Measurements from ENCODE around the gene LTC4S.

Gene LTC4S

DNA sequence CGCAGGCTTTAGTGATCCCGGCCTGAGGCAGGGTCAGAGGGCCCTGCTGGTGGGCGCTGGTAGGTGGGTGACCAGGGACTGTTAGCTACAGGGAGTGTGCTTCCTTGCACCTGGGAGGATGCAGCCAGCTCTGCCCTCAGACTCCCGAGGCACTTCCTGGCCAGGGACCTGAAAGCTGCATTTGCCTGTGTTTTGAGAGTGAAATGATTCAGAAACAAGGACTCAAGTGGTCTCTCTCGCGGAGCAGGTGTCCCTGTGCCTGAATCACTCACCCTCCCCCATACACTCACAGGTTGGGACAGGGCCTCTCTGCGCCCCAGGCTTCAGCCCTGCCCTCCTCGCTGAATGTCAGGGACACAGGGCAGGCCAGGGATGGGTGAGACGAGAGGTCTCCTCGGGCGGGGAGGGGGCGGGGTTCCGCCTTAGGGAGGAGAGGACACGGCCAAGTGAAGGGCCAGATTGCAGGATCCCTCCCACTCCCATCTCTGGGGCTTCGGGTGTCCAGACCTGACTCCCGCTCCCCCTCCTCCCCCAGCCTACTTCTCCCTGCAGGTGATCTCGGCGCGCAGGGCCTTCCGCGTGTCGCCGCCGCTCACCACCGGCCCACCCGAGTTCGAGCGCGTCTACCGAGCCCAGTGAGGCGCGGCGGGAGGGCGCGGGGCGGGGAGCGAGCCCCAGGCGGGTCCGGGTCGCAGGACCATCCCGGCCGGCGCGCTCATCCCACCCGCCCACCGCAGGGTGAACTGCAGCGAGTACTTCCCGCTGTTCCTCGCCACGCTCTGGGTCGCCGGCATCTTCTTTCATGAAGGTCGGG, 1.5 kb downstream of the LTC4S start:
- no peak for DNase-seq (ENCODE audit: low read depth in 2 of 3, low spot score in 1 of 3)

DNA sequence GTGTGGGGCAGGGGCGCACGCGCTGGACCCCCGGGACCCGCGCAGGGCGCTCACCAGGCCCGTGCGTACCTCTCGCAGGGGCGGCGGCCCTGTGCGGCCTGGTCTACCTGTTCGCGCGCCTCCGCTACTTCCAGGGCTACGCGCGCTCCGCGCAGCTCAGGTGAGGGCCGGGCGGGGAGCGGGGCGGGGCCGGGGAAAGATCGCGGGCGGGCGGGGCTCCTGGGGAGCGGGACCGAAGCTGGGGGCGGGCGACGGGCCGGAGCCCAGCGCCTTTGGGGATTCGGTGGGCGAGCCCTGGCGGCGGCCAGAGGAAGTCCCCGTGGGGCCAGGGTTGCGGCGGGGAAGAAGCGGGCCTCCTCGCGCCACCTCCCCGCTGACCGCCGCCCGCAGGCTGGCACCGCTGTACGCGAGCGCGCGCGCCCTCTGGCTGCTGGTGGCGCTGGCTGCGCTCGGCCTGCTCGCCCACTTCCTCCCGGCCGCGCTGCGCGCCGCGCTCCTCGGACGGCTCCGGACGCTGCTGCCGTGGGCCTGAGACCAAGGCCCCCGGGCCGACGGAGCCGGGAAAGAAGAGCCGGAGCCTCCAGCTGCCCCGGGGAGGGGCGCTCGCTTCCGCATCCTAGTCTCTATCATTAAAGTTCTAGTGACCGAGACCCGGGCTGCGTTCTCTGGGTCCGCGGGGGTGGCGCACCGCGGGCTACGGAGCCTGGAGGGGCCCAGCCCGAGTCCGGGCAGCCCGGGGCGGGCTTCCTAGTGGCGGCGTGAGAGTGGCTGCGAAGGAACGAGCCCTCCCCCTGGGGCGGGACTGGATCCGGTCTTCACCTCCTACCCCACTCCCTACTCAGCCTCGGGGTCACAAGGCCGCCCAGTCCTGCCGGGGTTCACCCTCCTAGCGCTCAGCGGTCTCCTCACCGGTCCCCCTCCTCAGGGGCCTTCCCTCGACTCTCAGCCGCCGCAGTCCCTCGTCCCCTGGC, 2.4 kb downstream of the LTC4S start:
- DNase-seq (ENCODE audit: low read depth in 2 of 3, low spot score in 1 of 3) = peak in 1 of 3 donors; percentile 63

DNA sequence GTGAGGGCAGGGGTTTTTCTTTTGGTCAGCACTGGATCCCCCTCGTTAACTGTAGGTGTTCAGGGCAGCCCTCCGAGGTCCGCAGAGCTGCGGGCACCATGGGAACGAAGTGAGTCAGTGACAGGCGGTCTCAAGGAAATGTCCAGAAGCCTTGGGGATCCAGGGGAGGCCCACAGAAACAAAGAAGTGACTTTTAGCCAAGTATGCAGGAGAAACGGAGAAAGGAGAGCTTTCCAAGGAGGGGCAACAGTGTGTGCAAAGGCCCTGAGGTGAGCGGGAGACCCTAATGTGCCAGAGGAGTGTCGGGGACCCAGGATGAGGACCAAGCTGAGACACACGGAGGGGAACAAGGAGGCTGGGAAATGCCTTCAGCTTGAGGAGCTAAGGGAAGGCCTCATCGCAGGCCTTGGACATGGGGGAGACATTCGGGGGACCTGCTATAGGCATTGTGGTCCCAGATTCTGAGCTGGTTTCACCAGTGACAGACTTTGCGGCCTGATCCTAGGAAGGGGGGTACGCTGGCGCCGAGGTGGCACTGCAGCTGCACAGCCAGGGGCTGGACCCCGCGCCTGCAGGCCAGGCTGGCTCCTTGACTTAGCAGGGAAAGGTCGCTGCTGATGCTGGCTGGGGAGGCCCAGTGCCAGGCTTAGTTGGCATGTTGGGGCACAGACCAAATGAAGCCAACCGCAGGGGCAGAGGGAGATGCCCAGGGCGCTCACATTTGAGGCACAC, 3.3 kb downstream of the LTC4S start:
- DNase-seq (ENCODE audit: low read depth in 2 of 3, low spot score in 1 of 3) = no peak

DNA sequence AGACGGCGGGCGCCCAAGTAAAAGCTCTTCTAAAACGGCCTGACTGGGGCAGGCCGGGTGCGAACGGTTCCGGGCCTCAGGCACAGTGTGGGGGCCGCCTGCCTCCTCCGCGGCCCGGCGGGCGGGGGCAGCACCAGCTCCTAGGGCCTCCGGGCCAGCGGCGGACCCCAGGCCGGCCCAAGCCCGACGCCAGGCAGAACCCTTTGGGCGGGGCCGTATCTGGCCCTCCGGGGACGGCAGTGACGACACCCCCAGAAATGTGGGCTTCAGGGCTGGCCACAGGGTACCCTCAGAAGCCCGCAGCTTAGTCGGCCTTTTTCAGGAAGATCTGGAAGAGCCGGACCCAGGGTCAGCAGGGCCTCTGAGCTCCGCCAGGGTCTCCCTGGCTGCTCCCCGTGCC, 4.0 kb downstream of the LTC4S start:
- no peak for DNase-seq (ENCODE audit: low read depth in 2 of 3, low spot score in 1 of 3)

DNA sequence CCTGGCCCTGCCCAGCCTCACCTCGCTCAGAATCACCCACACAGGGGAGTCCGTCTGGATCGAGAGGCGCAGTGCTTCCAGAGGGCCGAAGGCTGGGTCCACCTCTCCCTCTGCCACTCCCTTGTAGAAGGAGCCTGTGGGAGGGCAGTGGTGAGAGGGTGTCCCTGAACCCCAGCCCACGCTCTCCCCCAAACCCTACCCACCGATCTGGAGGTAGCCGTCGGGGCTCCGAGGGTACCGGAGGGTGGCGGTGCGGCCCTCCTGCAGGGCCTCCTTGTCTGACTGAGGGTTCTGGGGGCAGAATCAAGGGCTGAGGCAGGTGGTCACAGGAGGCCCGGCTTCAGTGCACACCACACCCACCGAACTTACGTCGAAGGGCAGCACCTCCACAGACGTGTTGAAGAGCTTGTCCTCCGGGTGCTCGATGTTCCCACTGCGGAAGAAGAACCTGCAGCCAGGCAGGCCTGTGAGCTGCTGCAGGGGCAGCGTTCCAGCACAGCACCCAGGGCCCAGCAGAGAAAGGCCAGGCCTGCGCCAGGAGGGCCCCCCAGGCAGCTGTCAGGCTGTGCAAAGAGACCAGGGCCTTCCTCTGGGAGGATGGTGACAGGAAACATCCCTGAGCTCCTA, 4.5 kb downstream of the LTC4S start:
- no peak for DNase-seq (ENCODE audit: low read depth in 2 of 3, low spot score in 1 of 3)

DNA sequence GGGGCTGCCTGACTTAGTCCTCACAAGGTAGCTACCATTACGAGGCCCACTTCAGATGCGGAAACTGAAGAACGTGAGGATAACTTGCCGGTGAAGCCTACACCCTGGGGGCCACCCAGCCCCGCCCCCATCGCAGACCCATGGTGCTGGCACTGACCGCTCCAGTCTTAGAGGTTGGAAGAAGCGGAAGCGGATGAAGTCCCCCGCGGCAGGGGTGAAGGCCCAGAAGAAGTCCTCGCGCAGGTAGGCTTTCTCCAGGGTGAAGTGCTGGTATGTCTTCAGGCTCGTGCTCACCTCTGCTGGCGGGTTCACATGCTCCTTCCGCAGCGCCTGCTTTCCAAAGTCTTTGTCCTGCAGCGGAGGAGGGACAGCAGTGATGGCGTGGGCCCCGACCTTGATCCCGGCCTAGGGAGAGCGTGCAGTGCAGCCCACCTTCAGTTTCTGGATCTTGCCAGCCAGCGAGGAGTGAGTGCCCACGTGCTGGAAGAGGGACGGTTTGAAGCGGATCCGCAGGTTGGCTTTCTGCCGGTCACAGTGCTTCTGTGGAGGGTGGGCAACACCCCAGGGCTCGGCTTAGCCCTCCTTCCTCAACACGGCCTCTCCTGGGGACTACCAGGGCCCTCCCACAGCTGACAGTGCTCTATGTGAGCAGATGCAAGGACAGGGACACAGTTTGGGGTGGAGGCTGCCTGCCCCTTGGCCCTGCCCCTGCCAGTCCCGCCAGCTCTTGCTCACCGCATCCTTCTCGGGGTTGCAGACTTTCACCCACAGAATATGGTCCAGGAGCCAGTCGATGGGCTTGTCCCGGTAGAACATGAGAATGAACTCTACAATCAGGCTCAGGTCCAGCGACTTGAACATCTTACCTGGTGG, 5.2 kb downstream of the LTC4S start:
- DNase-seq (ENCODE audit: low read depth in 2 of 3, low spot score in 1 of 3) = no peak

DNA sequence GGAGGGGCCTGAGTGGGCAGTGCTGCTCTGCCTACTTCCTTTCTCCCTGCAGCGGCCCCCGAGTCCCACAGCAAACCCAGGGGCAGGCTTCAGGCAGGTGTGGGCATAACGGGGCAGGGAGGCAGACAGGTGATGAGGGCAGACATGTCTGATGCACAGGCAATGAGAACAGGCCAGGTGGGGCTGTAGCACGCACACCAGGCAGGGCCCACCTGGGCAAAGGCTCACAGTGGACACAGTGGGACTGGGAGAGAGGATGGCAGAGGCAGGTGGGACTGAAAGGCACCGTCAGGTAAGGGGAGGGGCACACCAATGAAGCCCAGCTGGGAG, 5.8 kb downstream of the LTC4S start:
- no peak for DNase-seq (ENCODE audit: low read depth in 2 of 3, low spot score in 1 of 3)

DNA sequence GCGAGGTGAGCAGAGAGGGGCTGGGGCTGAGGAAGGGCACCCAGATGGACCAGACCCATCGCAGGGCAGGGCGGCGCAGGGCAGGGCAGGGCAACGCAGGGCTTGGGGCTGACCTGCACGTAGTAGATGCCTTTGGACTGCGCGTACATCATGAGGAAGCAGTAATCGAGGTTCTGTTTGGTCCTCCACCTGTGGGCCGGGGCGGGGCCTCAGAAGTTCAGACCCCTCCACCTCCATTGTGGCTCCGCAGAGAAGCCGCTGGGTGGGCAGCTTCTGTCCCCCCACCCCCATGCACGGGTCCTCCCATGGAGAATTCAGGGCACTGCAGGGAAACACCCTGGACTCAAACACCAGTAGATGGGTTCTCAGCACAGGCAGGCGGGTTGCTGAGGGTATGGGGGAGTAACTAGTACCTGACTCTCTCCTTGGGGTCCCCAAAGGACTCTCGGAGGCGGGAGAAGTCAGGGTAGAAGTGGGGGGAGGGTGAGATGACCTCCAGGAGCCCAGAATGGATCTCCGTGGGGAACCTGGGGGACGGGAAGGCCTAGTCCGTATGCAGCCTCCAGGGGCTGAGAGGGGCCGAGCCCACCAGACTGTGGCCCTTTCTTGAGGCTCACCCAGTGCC, 6.4 kb downstream of the LTC4S start:
- no peak for DNase-seq (ENCODE audit: low read depth in 2 of 3, low spot score in 1 of 3)

DNA sequence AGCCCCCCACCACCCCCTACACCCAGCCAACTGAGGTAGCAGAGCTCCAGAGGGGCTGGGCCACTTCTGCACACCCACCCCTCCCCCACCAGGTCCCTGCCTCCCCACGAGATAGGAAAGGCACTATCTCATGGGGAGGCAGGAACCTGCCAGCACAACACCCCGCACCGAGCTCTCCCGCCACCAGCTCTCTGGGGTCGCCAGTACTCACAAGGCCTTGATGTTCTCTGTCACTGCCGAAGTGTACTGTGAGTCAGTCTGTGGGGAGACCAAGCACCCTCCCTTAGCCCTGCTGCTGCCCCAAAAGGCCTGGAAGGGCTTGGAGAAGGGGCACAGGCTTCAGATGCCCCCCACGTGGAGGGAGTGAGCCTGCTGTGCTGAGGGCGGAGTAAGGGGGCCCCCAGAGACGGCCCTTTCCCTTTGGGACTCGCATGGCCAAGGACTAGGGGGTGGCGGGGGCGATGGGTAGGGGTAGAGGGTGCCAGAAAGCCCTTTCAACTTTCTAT, 7.0 kb downstream of the LTC4S start:
- DNase-seq (ENCODE audit: low read depth in 2 of 3, low spot score in 1 of 3) = no peak

DNA sequence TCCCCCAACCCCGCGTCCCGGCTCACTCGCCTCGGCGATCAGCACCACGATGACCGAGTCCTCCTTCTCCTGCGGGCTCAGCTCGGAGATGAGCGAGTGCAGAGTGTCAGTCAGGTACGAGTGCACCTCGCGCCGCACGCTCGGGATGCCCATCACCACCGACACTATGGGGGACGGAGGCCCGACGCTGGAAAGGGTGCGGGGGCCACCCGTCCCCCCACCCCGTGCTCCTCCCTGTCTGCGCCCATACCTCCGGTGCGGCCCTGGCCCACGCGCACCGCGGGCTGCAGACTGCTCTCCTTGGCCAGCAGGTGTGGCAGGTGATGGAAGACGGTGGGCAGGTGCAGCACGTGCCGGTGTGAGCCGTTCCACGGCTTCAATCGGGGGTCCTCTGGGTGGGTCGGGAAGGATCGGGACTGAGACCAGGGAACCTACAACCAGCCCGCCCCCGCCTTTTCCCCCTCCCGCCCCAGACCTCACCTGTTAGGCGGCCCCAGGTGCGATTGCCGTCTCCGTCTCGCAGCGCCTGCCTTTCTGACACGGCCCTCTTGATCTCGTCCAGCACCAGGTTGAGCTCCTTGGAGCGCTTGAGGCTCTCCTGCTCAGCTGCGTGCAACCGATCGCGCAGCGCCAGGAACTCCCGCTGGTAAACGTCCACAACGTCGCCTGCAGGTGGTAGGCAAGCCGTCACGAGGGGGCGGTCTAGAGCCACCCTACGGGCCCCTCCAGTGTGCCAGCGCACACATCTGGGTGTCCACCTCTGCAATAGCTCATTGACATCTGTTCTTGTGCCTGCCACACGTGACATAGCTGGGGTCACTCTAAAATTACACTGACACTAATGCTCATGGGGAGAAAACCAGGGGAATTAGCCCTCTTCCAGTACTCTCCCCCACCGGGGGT, 7.8 kb downstream of the LTC4S start:
- peak; percentile 73 to 84 (median 81) for DNase-seq (ENCODE audit: low read depth in 2 of 3, low spot score in 1 of 3)

DNA sequence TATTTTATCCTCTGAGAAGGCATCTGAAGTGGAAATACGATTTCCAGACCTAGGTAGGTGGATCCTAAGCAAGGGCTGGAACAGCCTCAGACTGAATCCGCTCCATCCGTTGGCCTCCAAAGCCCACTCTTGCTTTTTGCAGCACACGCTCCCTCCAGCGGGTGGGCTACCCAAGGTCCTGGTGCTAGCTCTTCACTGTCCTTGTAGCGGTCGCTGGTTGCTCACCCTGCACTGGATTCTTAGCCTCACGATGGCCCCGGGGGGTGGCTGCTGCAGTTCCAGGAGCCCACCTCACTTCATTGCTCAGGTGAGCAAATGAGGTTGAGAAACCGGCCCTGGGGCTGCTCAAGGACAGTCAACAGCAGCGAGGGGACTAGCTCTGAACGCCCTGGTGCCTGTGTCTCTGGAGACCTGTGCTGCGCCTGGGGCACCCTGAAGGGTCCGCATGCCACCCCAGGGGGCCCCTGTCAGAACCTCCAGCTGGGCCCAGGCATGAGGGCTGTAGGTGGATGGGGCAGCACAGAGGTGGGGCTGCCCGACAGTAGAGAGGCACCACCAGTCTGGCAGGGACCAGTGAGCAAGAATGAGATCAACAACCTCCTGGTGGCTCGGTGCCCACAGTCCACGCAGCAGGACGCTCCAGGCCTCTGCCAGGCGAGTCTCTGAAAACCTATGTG, 8.6 kb downstream of the LTC4S start:
- no peak for DNase-seq (ENCODE audit: low read depth in 2 of 3, low spot score in 1 of 3)

DNA sequence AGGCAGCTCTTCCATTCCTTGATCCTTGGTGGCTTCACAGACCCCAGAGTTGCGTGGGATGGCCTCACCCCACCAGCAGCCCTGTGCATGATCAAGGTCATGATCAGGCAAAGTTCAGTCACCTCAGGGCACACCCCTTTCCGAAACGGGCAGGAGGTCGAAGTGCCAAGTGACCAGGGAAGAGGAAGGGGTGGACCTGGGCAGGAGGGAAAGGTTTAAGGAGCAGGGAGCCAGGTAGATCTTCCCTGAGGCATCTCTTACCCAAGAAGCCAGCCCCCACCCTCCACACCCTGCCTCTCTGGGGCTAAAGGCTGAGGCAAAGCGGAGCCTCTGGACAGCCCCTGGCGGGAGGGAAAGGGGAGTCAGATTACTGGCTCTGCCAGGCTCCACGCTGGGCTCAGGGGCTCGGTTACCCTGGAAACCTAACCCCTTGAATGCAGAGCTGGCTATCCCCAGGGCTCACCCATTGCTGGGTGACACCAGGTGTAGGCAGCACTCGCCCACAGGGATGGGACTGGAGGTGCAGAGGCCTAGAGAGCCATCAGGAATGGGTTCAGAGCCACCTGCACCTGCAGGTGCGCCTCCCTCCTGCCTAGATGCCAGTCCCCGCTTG, 9.3 kb downstream of the LTC4S start:
- DNase-seq (ENCODE audit: low read depth in 2 of 3, low spot score in 1 of 3) = no peak

DNA sequence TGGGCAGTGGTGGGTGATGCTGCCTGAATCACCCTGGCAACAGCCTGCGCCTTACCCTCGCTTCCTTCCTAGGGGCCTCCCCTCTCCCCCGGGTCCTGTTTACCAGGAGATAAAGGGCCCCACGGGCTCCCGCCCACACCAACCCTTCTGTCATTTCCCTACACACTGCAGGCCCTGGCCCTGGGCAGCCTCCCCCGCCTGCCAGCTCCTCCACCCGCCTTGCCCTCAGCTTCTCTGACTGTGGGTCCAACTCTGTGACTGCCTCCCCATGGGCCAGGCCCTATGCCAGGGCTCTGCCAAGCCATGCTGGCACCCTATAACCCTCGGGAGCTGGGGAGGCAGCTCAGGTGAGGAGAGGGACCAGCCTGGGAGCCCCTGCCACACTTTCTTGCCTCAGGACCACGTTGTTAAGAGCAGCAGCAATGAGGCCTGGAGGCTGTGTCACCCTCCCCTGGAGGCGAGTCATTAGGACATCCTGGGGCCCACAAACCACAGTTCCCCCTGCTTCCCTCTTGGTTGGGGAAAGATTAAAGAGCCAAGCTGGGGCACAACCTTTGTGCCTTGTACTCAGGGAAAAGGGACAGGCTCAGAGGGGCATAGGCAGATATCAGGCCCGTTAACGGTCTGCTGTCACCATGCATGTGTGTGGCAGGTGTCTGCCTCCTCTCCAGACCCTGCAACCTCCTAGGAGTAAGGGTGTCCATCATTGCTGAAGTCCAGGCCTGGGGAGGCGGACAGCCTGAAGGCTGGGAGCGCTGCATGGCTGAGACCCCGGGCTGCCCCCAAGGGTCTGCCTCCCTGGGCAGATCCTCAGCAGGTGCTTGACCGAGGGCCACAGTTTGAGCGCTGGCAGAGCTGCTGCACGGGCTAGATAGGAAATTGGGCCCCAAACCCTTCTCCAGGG, 10.1 kb downstream of the LTC4S start:
- DNase-seq (ENCODE audit: low read depth in 2 of 3, low spot score in 1 of 3) = peak in 2 of 3 donors; percentile 48 to 53

DNA sequence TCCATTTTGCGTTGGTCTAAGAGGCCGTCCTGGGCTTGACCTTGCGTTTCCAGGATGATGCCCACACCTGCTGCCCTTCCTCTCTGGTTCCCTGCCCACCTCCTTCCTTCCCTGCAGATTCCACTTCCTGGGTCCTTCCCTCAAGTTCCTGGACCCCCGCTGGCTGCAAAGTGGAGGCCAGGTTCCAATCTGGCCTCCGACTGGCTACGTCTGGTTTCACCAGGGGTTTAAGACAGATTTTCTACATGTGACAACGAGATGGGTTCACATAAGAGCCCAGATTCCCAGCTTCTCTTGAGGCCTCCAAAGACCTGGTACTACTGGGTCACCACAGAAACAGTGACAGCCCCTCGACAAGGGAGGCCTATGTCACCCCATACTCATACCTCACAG, 10.8 kb downstream of the LTC4S start:
- no peak for DNase-seq (ENCODE audit: low read depth in 2 of 3, low spot score in 1 of 3)

DNA sequence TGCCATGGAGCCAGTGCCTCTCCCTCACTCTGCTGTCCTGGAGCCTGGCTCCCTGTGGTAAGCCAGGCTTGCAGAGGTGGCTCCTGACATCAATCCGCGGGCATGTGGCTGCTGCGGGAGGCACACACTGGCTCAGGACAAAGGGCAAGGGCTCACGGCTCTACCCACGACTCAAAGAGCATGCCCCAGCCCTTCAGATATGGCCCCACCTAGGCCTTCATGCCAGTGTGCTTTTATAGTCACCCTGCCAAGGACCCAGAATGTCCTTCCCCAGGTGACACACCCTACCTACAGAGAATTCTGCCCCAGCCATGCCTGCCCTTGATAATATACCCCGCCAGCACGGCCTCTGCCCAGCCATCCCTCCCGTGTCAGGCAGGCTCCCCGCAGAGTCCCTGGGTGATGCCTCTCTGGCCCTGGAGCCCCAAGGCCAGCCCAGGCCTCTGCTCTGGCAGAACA, 11.3 kb downstream of the LTC4S start:
- no peak for DNase-seq (ENCODE audit: low read depth in 2 of 3, low spot score in 1 of 3)

DNA sequence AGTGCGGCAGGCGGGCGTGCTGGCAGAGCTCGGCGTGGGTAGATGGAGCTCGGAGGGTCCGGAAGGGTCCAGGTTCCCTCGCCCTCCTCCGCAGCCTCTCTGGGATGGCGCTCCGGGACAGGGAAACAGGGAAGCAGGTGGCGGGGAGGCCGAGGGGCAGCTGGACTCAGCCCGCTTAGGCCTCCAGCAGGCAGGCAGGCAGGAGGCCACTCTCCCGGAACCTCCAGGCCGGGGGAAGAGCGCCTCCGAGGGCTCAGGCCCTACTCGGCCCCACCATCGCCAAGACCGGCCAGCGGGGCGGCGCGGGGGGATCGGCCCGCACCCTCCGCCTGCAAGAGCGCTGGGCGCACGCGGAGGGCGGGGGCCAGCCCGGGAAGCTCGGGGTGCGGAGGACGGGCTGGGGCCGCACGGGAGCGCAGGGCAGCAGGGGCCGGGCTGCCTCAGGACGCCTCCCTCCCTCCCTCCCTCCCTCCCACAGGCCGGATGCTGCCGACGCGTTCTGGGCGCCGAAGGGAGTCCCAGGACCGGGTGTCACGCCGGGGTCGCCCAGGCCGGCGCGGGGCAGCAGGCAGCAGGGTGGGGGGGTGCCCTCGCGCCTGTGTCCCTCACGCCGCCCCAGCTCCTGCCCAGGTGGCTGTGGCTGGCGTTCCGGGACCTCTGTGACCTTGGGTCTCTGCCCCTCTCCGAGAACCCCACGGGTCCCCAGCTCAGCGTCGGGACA, 11.9 kb downstream of the LTC4S start:
- no peak for DNase-seq (ENCODE audit: low read depth in 2 of 3, low spot score in 1 of 3)

All from stimulated activated CD4-positive, alpha-beta T cell treated with anti-CD3 and anti-CD28 coated beads, Interleukin-12 subunit alpha, Interleukin-12 subunit beta, amount 100 ng/mL, for 48 hours (primary cell).